T follicular helper cell (primary cell): ENCODE results near the gene DERL2.

Experiments
- DNase-seq: peaks from one replicate; pipeline ENCODE4 v3.0.0-alpha.2; 2020; ENCODE audit warnings: low read depth
- total RNA-seq, 2 experiments: gene quantifications; one replicate each; lab custom pipeline; 2026; lab: John Stamatoyannopoulos, UW

The DERL2 gene
- total RNA-seq: 60.9 to 71.5 reads per million in 2 experiments

GRCh38 chr17:5485270-5486205 is at the start of gene DERL2:
TSS of gene DERL2 (minus strand) at chr17:5486178. CDS start at chr17:5486161, 17 bp downstream.
- DNase-seq: no peak

- no peak for DNase-seq
Measured at GRCh38 chr17:5535436-5535835, 49.5 kb upstream of the DERL2 start.

- no peak for DNase-seq
Measured at GRCh38 chr17:5533486-5534315, 47.7 kb upstream of the DERL2 start.

GRCh38 chr17:5532581-5532980 is 46.6 kb upstream of the DERL2 start:
- DNase-seq: no peak

GRCh38 chr17:5531085-5531418 is 45.1 kb upstream of the DERL2 start:
- DNase-seq: no peak

- no peak for DNase-seq
Measured at GRCh38 chr17:5530265-5531084, 44.5 kb upstream of the DERL2 start.

- no peak for DNase-seq
Measured at GRCh38 chr17:5527601-5528250, 41.7 kb upstream of the DERL2 start.

GRCh38 chr17:5526821-5527598 is 41.0 kb upstream of the DERL2 start:
- no peak for DNase-seq

- no peak for DNase-seq
Measured at GRCh38 chr17:5523249-5523648, 37.3 kb upstream of the DERL2 start.

GRCh38 chr17:5522476-5522875 is 36.5 kb upstream of the DERL2 start:
- DNase-seq: no peak

- no peak for DNase-seq
Measured at GRCh38 chr17:5516060-5516792, 30.2 kb upstream of the DERL2 start.

- no peak for DNase-seq
Measured at GRCh38 chr17:5514976-5515375, 29.0 kb upstream of the DERL2 start.

GRCh38 chr17:5513628-5514027 is 27.6 kb upstream of the DERL2 start:
- no peak for DNase-seq

GRCh38 chr17:5511401-5512225 is 25.6 kb upstream of the DERL2 start:
- no peak for DNase-seq

- no peak for DNase-seq
Measured at GRCh38 chr17:5510771-5511170, 24.8 kb upstream of the DERL2 start.

GRCh38 chr17:5509482-5509881 is 23.5 kb upstream of the DERL2 start:
- DNase-seq: no peak

- DNase-seq: no peak
Measured at GRCh38 chr17:5508810-5509209, 22.8 kb upstream of the DERL2 start.

GRCh38 chr17:5506307-5506706 is 20.3 kb upstream of the DERL2 start:
- DNase-seq: no peak

- no peak for DNase-seq
Measured at GRCh38 chr17:5502552-5502951, 16.6 kb upstream of the DERL2 start.
